Erythroblast (primary cell): Measurements from ENCODE around the gene ACOT6.

Experiments
- GATA1 ChIP-seq: IDR thresholded peaks from 2 replicates; pipeline ENCODE4 v1.6.1; 2011; ENCODE audit warnings: low read depth, mild to moderate bottlenecking, control low read depth, low read length, moderate library complexity
- POLR2A ChIP-seq: IDR thresholded peaks from 2 replicates; pipeline ENCODE4 v1.6.1; 2011; ENCODE audit warnings: mild to moderate bottlenecking, low read length

DNA sequence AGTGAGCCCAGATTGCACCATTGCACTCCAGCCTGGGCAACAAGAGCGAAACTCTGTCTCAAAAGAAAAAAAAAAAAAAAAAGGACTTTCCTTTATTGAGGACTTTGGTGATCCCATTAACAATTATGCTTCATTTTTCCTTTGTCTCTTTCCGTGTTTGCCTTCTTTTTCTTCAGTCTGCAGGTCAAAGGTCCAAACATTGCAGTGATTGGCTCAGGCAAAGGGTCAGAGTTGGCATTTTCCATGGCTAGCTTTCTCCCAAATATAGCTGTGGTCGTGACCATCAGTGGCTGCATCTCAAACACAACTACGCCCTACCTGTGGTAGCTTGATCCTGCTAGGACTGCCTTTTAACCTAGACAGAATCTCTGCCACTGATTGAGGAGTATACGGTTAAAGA is 25.5 kb downstream of the ACOT6 start:
- no peak for TF ChIP-seq POLR2A
- TF ChIP-seq GATA1, result no peak
